ENCODE results near the gene PRKCH.
A peak's percentile ranks its signal among the peaks of the same experiment; 100 is the strongest.

PRKCH gene

GRCh38 chr14:61568572-61569011 is 247.2 kb downstream of the PRKCH start:
- no peak overlapping the region for H3K9ac ChIP-seq (ENCODE audit: low read depth, low read length, poor library complexity, severe bottlenecking)
- H3K36me3 ChIP-seq (ENCODE audit: insufficient read depth, low read length), result no peaks in the 10 kb centered on the region
- no peaks in the 10 kb centered on the region for H3F3A ChIP-seq (ENCODE audit: low read depth)
- H3K27me3 ChIP-seq (ENCODE audit: insufficient read depth, low read length, poor library complexity, severe bottlenecking), result no peaks in the 10 kb centered on the region
- no peak overlapping the region for H2AFZ ChIP-seq (ENCODE audit: low read length)
- H3K9me2 ChIP-seq (replicated peaks; ENCODE audit: low read depth, low read length), result no peaks in the 10 kb centered on the region
- H3K4me2 ChIP-seq (ENCODE audit: low read depth, low read length, poor library complexity, severe bottlenecking), result peak overlapping the region; percentile 25
- H3K79me2 ChIP-seq (ENCODE audit: insufficient read depth, low read length), result no peaks in the 10 kb centered on the region
- H3K4me3 ChIP-seq (ENCODE audit: low read length, poor library complexity, severe bottlenecking), result no peak overlapping the region
- TF ChIP-seq EZH2phosphoT487 (IDR thresholded peaks at IDR 0.05; ENCODE audit: borderline replicate concordance) (no peak), CTCF (conservative IDR thresholded peaks at IDR 0.05; ENCODE audit: low read length) (no peak)
- peaks cover 20% of the 10 kb centered on the region for H3K4me1 ChIP-seq (ENCODE audit: insufficient read depth, low read length, poor library complexity, severe bottlenecking)
- no peaks in the 10 kb centered on the region for H4K20me1 ChIP-seq (ENCODE audit: insufficient read depth, low read length, poor library complexity, severe bottlenecking)
- H3K9me3 ChIP-seq (ENCODE audit: insufficient read depth, low read depth, low read length), result no peaks in the 10 kb centered on the region

GRCh38 chr14:61569308-61569707 is 247.9 kb downstream of the PRKCH start:
- Histone ChIP-seq H3K9me2 (replicated peaks; ENCODE audit: low read depth, low read length) (no peaks in the 10 kb centered on the region), H3K9me3 (ENCODE audit: insufficient read depth, low read depth, low read length) (no peaks in the 10 kb centered on the region), H3K4me1 (ENCODE audit: insufficient read depth, low read length, poor library complexity, severe bottlenecking) (peaks cover 20% of the 10 kb centered on the region), H3K36me3 (ENCODE audit: insufficient read depth, low read length) (no peaks in the 10 kb centered on the region), H3K9ac (ENCODE audit: low read depth, low read length, poor library complexity, severe bottlenecking) (no peak overlapping the region), H3K79me2 (ENCODE audit: insufficient read depth, low read length) (no peaks in the 10 kb centered on the region), H3K4me3 (ENCODE audit: low read length, poor library complexity, severe bottlenecking) (no peak overlapping the region), H2AFZ (ENCODE audit: low read length) (no peak overlapping the region), H3K27me3 (ENCODE audit: insufficient read depth, low read length, poor library complexity, severe bottlenecking) (no peaks in the 10 kb centered on the region), H3K4me2 (ENCODE audit: low read depth, low read length, poor library complexity, severe bottlenecking) (no peak overlapping the region), H3F3A (ENCODE audit: low read depth) (no peaks in the 10 kb centered on the region), H4K20me1 (ENCODE audit: insufficient read depth, low read length, poor library complexity, severe bottlenecking) (no peaks in the 10 kb centered on the region)
- TF ChIP-seq EZH2phosphoT487 (IDR thresholded peaks at IDR 0.05; ENCODE audit: borderline replicate concordance) (no peak), CTCF (conservative IDR thresholded peaks at IDR 0.05; ENCODE audit: low read length) (no peak)

- Histone ChIP-seq H3K4me1 (ENCODE audit: insufficient read depth, low read length, poor library complexity, severe bottlenecking) (peaks cover 20% of the 10 kb centered on the region), H4K20me1 (ENCODE audit: insufficient read depth, low read length, poor library complexity, severe bottlenecking) (no peaks in the 10 kb centered on the region), H3K4me3 (ENCODE audit: low read length, poor library complexity, severe bottlenecking) (no peak overlapping the region), H3F3A (ENCODE audit: low read depth) (no peaks in the 10 kb centered on the region), H3K9me3 (ENCODE audit: insufficient read depth, low read depth, low read length) (no peaks in the 10 kb centered on the region), H3K4me2 (ENCODE audit: low read depth, low read length, poor library complexity, severe bottlenecking) (no peak overlapping the region), H3K9ac (ENCODE audit: low read depth, low read length, poor library complexity, severe bottlenecking) (no peak overlapping the region), H3K36me3 (ENCODE audit: insufficient read depth, low read length) (no peaks in the 10 kb centered on the region), H3K79me2 (ENCODE audit: insufficient read depth, low read length) (no peaks in the 10 kb centered on the region), H3K27me3 (ENCODE audit: insufficient read depth, low read length, poor library complexity, severe bottlenecking) (no peaks in the 10 kb centered on the region), H3K9me2 (replicated peaks; ENCODE audit: low read depth, low read length) (no peaks in the 10 kb centered on the region), H2AFZ (ENCODE audit: low read length) (no peak overlapping the region)
- TF ChIP-seq EZH2phosphoT487 (IDR thresholded peaks at IDR 0.05; ENCODE audit: borderline replicate concordance) (no peak), CTCF (conservative IDR thresholded peaks at IDR 0.05; ENCODE audit: low read length) (no peak)
Measured at GRCh38 chr14:61569812-61570548, 248.6 kb downstream of the PRKCH start.

Data from Loucy (cell line).